Parathyroid adenoma (tissue), 2 donors: ENCODE results near the gene SUOX.

Source experiments
- H2AFZ ChIP-seq: fragments of 300-600 bp; sonication (generic); one replicate; pipeline ENCODE4 v1.7.0; 2017; ENCODE audit warnings: antibody characterized with exemption, mild to moderate bottlenecking
- H3K27ac ChIP-seq: fragments of 300-600 bp; sonication (generic); one replicate; pipeline ENCODE4 v1.7.0; 2017
- H3K27me3 ChIP-seq: fragments of 300-600 bp; sonication (generic); one replicate; pipeline ENCODE4 v1.7.0; 2017; ENCODE audit warnings: low read length; ENCODE audit not compliant: control insufficient read depth, insufficient read depth
- H3K36me3 ChIP-seq: fragments of 300-600 bp; sonication (generic); one replicate; pipeline ENCODE4 v1.7.0; 2017; ENCODE audit warnings: low read length; ENCODE audit not compliant: control insufficient read depth, insufficient read depth
- H3K4me1 ChIP-seq: fragments of 300-600 bp; sonication (generic); one replicate; pipeline ENCODE4 v1.7.0; 2017; ENCODE audit warnings: control low read depth
- H3K4me2 ChIP-seq: fragments of 300-600 bp; sonication (generic); one replicate; pipeline ENCODE4 v1.7.0; 2017; ENCODE audit warnings: low read length
- H3K4me3 ChIP-seq: fragments of 300-600 bp; sonication (generic); one replicate; pipeline ENCODE4 v1.7.0; 2017; ENCODE audit warnings: low read depth, low read length
- H3K79me2 ChIP-seq: fragments of 300-600 bp; sonication (generic); one replicate; pipeline ENCODE4 v1.7.0; 2017; ENCODE audit warnings: control low read depth
- H3K9ac ChIP-seq: fragments of 300-600 bp; sonication (generic); one replicate; pipeline ENCODE4 v1.7.0; 2017; ENCODE audit warnings: mild to moderate bottlenecking
- H3K9me3 ChIP-seq: fragments of 300-600 bp; sonication (generic); one replicate; pipeline ENCODE4 v1.7.0; 2017; ENCODE audit warnings: low read length; ENCODE audit not compliant: control insufficient read depth
- TF ChIP-seq, protein P1 (sequence below): fragments of 300-600 bp; sonication (generic); IDR thresholded peaks from one replicate; pipeline ENCODE4 v1.7.0; 2017; ENCODE audit warnings: antibody characterized with exemption, mild to moderate bottlenecking
- donor health status: primary hyperparathyroidism.

The SUOX gene

DNA sequence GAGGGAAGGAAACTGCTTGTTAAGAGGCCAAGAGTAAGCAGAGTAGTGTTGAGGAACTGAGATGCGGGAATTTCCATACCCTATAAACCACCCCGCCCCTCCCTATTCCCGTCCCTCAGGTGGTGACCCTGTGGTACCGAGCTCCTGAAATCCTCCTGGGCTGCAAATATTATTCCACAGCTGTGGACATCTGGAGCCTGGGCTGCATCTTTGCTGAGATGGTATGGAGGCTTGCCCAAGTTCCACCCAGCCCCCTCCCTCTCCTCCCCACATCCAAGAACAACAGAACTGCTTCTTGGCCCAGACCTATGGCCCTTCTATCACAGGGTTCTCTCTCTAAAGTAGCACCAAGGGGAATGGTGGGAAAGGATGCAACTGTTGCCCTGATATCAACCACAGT is 27.7 kb upstream of the SUOX start:
- H3K79me2 ChIP-seq, result peaks cover 5% of the 10 kb centered on the region
- no peak overlapping the region for H3K9ac ChIP-seq
- no peaks in the 10 kb centered on the region for H3K9me3 ChIP-seq
- TF ChIP-seq, protein P1, sequence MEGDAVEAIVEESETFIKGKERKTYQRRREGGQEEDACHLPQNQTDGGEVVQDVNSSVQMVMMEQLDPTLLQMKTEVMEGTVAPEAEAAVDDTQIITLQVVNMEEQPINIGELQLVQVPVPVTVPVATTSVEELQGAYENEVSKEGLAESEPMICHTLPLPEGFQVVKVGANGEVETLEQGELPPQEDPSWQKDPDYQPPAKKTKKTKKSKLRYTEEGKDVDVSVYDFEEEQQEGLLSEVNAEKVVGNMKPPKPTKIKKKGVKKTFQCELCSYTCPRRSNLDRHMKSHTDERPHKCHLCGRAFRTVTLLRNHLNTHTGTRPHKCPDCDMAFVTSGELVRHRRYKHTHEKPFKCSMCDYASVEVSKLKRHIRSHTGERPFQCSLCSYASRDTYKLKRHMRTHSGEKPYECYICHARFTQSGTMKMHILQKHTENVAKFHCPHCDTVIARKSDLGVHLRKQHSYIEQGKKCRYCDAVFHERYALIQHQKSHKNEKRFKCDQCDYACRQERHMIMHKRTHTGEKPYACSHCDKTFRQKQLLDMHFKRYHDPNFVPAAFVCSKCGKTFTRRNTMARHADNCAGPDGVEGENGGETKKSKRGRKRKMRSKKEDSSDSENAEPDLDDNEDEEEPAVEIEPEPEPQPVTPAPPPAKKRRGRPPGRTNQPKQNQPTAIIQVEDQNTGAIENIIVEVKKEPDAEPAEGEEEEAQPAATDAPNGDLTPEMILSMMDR, result no peak
- no peak overlapping the region for H2AFZ ChIP-seq
- no peak overlapping the region for H3K4me2 ChIP-seq
- H3K4me1 ChIP-seq, result peaks cover 23% of the 10 kb centered on the region
- no peak overlapping the region for H3K27ac ChIP-seq
- H3K27me3 ChIP-seq, result no peaks in the 10 kb centered on the region
- H3K36me3 ChIP-seq, result no peaks in the 10 kb centered on the region
- no peak overlapping the region for H3K4me3 ChIP-seq

DNA sequence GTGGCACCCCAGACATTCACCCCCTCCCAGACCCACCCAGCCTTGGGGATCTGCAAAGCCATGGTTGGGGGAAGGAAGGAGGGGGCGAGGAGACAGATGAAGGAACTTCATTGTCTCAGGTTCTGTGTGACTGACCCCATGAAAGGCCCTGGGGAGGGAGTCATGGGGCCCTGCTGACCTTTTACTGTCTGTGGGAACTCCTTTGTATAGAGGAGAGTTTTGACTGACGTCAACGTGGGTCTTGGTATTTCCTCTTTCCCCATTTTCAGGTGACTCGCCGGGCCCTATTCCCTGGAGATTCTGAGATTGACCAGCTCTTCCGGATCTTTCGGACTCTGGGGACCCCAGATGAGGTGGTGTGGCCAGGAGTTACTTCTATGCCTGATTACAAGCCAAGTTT is 26.3 kb upstream of the SUOX start:
- no peak overlapping the region for H3K27ac ChIP-seq

DNA sequence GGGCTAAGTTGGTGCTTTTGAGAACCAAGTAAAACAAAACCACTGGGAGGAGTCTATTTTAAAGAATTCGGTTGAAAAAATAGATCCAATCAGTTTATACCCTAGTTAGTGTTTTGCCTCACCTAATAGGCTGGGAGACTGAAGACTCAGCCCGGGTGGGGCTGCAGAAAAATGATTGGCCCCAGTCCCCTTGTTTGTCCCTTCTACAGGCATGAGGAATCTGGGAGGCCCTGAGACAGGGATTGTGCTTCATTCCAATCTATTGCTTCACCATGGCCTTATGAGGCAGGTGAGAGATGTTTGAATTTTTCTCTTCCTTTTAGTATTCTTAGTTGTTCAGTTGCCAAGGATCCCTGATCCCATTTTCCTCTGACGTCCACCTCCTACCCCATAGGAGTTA is 25.0 kb upstream of the SUOX start:
- Histone ChIP-seq H3K4me2 (no peak overlapping the region), H3K79me2 (peaks cover 31% of the 10 kb centered on the region), H3K36me3 (no peaks in the 10 kb centered on the region), H3K27me3 (no peaks in the 10 kb centered on the region), H3K9ac (no peak overlapping the region), H3K9me3 (no peaks in the 10 kb centered on the region), H3K4me3 (no peak overlapping the region), H2AFZ (peak overlapping the region; percentile 26), H3K4me1 (peaks cover 27% of the 10 kb centered on the region), H3K27ac (peak overlapping the region; percentile 93)
- TF ChIP-seq, protein P1, result no peak

More for the DNA sequence above, 26.3 kb upstream of the SUOX start:
- Histone ChIP-seq H3K79me2 (peaks cover 19% of the 10 kb centered on the region), H3K36me3 (no peaks in the 10 kb centered on the region), H3K9ac (no peak overlapping the region), H3K4me3 (no peak overlapping the region), H3K9me3 (no peaks in the 10 kb centered on the region), H2AFZ (no peak overlapping the region), H3K27me3 (no peaks in the 10 kb centered on the region), H3K4me2 (no peak overlapping the region), H3K4me1 (peaks cover 29% of the 10 kb centered on the region)
- TF ChIP-seq, protein P1, result no peak

DNA sequence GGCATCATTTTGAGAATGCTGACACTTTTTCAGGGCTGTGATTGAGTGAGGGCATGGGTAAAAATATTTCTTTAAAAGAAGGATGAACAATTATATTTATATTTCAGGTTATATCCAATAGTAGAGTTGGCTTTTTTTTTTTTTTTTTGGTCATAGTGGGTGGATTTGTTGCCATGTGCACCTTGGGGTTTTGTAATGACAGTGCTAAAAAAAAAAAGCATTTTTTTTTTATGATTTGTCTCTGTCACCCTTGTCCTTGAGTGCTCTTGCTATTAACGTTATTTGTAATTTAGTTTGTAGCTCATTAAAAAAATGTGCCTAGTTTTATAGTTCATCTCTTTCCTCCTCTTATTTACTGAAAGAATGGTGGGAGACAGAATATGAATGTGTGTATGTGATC is 24.6 kb upstream of the SUOX start:
- Histone ChIP-seq H3K9me3 (no peaks in the 10 kb centered on the region), H2AFZ (peak overlapping the region; percentile 87), H3K27ac (peak overlapping the region; percentile 93), H3K4me2 (peak overlapping the region; percentile 76), H3K79me2 (peaks cover 36% of the 10 kb centered on the region), H3K27me3 (no peaks in the 10 kb centered on the region), H3K4me3 (peak overlapping the region; percentile 58), H3K9ac (no peak overlapping the region), H3K4me1 (peaks cover 23% of the 10 kb centered on the region), H3K36me3 (no peaks in the 10 kb centered on the region)
- TF ChIP-seq, protein P1, result no peak

DNA sequence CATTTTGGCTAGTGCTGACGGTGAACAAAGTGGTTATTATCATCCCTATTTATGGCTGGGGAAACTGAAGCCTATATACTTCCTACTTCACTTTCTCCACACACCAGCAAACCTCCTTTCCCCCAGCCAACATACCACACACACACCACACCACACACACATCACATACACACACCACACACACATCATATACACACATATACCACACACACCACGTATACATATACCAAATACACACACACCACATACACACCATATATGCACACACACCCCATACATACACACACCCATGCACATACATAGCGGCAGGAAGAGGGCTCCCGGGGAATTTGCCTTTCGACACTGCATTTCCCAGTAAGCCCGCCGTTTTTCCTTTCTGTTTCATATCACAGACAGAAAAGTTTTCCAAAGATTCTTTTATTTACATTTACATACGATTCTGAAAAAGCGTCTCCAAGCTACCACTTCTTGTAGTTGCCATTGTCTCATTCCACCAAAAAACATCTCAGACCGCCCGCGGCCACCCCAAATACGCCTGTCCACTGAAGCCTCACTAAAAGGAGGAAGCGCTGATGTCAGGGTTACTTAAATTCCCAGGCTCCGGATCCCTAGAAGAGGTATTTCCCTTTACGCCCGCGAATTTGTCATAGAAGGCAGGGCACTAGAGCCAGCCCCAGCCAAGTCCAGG is 24.0 kb upstream of the SUOX start:
- Histone ChIP-seq H3K9me3 (no peaks in the 10 kb centered on the region), H3K4me2 (peak overlapping the region; percentile 76), H3K27me3 (no peaks in the 10 kb centered on the region), H3K4me3 (peak overlapping the region; percentile 58), H3K79me2 (peaks cover 42% of the 10 kb centered on the region), H3K4me1 (peaks cover 21% of the 10 kb centered on the region), H3K27ac (peak overlapping the region; percentile 93), H3K9ac (no peak overlapping the region), H2AFZ (peak overlapping the region; percentile 87), H3K36me3 (no peaks in the 10 kb centered on the region)
- TF ChIP-seq, protein P1, result no peak
